GM19238 (cell line): Measurements from ENCODE around the gene RIF1.

Experiments used
- DNase-seq: peaks from one replicate; pipeline ENCODE4 v3.0.0; 2011; ENCODE audit warnings: low spot score; ENCODE audit not compliant: insufficient read length

The RIF1 gene, protein sequence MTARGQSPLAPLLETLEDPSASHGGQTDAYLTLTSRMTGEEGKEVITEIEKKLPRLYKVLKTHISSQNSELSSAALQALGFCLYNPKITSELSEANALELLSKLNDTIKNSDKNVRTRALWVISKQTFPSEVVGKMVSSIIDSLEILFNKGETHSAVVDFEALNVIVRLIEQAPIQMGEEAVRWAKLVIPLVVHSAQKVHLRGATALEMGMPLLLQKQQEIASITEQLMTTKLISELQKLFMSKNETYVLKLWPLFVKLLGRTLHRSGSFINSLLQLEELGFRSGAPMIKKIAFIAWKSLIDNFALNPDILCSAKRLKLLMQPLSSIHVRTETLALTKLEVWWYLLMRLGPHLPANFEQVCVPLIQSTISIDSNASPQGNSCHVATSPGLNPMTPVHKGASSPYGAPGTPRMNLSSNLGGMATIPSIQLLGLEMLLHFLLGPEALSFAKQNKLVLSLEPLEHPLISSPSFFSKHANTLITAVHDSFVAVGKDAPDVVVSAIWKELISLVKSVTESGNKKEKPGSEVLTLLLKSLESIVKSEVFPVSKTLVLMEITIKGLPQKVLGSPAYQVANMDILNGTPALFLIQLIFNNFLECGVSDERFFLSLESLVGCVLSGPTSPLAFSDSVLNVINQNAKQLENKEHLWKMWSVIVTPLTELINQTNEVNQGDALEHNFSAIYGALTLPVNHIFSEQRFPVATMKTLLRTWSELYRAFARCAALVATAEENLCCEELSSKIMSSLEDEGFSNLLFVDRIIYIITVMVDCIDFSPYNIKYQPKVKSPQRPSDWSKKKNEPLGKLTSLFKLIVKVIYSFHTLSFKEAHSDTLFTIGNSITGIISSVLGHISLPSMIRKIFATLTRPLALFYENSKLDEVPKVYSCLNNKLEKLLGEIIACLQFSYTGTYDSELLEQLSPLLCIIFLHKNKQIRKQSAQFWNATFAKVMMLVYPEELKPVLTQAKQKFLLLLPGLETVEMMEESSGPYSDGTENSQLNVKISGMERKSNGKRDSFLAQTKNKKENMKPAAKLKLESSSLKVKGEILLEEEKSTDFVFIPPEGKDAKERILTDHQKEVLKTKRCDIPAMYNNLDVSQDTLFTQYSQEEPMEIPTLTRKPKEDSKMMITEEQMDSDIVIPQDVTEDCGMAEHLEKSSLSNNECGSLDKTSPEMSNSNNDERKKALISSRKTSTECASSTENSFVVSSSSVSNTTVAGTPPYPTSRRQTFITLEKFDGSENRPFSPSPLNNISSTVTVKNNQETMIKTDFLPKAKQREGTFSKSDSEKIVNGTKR (N-terminal part only)

DNA sequence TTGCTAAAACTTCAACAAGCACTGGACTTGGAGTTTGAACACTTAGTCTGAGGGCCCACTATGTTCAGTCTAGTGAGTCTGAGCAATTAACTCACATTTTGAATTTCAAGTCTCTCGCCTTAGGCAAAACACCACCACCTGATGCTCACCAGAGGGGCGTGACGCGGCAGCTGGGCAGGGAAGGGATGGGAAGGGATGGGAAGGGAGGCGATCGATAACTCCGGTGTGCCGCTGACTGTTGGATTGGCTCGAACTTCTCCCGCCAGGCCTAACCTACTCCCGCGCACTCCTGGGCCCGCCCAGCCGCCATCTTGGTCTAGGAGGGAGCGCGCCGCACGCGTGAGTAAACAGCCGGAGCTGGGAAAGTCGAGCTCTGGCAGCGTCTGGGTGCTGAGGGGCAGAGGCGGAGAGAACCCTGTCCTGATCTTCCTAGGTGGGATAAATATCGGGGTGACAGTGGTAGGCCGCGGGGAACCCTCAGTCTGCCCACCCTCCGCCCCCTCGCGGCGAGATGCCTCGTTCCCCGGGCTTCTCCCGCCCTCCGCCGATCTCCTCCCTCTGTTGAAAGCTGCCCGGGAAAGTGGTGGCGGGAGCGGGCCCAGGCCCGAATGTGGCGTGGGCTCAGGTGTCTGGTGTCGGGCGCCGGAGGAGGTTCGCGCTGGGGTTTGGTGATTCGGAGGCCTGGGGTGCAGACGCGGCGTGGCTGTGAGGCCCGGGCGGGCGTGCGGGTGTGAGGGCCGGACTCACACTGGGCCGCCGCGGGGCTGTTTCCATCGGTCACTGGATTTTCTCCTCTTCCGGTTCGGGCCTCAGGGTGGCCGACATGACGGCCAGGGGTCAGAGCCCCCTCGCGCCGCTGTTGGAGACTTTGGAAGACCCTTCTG is at the start of gene RIF1:
TSS of gene RIF1 (plus strand) at position 302 of the 884 bp plus-strand sequence. CDS start at position 824, 522 bp downstream.
- DNase-seq: peak; percentile 73

DNA sequence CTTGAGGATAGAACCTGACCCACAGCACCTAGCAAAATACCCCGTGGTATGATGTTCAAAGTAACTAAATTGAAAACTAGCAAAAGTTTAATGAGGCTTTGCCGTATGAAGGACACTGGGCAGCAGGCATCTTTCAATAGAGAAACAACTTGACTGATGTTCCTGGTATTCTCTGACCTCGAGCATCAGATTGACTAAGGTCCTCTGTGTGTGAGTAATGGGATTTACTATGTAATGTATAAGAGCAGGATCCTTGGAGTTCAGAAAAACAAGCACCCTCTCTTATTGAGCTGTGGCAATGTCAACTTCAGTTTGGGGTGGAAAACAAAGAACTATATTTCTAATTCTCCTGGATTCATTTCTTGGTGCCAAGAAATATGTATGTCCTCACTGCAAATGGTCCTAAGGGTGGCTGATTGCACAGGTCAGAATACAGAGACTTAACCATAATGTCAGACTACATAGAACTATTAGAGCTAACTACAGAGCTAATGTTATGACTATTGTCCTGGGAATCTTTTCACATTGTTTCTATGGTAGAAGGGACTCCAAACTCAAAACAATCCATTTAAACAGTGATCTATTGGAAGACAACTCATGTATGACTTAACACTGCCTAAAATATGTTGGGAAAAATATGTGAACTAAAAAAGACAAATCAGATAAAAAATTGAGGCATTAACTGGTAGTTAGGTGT is 47.9 kb upstream of the RIF1 start:
- no peak for DNase-seq

DNA sequence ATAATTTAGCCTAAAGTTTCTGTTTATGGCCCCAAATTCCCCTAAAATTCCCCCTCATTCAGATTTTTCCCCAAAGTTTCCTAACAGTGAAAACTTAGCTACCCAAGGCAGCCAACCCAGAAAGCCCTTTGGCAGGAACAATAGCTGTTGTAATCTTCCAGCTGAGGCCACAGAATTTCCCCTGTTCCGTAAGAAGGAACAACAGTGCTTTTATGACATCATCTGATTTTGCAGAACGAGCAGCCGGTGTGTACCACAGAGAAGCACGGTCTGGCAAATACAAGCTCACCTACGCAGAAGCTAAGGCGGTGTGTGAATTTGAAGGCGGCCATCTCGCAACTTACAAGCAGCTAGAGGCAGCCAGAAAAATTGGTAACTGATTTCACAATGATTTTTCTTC is 46.0 kb upstream of the RIF1 start:
- peak; percentile 6 for DNase-seq

DNA sequence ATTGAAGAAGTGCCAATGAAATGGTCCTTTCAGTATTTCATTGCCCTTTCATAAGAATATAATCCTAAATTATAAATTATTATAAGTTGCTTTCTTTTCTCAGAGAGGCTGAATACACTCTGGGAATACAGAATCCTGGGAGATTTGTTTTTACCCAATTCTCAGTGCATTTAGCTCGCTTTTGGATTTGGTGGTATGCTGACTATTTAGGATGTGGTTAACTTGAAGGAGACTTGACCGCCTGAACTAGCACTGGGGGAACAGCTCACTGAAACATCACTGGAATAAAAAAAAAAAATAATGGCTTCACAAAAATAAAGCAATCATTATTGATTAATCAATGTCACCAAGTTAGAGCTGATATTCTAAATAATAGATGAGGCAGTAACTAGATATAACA is 42.1 kb upstream of the RIF1 start:
- DNase-seq: no peak

DNA sequence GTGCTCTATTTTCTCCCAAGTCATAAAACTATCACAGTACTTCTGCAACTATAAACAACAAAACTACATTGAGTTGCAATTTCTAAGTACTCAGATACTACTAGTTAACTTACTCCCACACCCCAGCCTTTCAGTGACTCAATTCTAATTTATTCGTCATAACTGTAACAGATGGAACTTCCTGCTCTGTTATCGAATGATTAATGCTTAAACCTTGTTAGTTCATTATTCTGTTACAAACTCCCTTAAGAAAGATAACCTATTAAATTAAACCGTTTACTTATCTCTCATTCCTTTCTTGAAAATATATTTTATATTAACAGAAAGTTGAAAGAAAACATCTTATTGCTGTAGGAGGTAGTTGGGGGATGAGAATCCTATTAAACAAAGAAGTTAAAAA is 35.3 kb upstream of the RIF1 start:
- DNase-seq: no peak

DNA sequence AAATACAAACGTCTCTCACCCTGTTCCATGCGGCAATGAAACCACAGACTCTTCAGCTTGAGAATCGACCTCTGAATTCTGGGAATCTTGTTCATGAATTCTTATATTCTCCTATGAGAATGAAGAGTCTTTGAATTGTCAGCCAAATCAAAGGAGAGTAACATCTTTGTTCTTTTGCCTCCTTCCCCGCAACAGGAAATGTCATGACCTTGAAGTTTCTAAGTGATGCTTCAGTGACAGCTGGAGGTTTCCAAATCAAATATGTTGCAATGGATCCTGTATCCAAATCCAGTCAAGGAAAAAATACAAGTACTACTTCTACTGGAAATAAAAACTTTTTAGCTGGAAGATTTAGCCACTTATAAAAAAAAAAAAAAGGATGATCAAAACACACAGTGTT is 30.5 kb upstream of the RIF1 start:
- no peak for DNase-seq

DNA sequence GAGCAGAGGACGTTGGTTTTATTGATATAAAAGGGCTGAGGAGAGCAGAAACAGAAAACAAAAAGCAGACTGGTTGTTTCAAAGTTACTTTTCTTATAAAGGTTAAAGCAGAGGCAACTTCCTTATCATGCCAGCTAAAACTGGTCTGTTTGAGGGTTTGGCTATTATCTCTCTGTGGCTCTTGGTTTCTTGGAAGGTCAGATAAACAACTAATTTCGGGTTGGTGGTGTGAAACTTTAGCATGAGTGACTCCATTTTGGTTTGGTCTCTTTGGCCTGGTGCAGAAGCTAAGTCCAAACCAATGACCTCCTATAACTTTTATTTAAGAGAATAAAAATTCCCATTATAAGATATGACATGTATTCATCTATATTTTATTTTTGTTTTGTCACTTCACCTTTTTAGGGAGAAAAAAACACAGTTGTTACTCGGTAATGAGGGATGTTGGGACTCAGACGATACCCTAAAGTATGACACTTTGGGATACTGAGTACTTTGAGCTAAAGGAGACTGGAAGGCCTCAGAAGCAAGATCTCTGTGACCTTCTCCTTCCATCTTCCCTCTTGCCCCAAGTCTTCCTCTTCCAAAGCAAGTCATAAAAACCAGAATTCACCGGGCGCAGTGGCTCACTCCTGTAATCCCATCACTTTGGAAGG is 29.0 kb upstream of the RIF1 start:
- no peak for DNase-seq

DNA sequence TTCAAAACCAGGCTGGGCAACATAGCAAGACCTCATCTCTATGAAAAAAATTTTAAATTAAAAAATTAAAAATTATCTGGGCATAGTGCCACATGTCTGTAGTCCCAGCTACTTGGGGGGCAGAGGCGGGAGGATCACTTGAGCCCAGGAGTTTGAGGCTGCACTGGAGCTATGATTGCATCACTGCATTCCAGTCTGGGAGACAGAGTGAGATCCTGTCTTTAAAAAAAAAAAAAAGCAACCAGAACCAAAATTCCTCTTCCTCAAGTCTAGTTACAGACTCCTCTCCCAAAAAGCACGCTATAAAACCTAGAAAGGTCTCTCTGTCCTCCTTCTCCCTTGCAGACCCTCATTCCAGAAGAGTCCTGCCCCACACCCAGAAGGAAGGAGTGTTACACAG is 28.4 kb upstream of the RIF1 start:
- DNase-seq: no peak

DNA sequence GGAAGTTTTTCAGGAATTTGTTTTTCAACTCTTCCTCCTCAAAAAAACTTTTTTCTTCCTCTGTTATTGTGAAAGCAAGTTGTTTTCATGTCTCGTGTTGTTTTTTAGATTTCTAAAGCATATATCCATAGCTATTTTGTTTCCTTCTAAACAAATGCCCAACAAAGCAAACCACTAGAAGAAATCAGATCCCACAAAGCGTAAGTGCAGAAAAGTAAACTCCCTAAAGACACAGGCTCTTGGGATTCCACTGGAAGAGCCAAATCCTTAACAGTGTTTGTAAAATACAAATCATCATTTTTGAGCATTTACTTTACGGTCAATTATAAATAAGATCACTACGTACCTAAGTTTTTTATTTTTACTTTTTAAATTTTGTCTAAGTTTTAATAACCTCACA is 21.7 kb upstream of the RIF1 start:
- DNase-seq: no peak

DNA sequence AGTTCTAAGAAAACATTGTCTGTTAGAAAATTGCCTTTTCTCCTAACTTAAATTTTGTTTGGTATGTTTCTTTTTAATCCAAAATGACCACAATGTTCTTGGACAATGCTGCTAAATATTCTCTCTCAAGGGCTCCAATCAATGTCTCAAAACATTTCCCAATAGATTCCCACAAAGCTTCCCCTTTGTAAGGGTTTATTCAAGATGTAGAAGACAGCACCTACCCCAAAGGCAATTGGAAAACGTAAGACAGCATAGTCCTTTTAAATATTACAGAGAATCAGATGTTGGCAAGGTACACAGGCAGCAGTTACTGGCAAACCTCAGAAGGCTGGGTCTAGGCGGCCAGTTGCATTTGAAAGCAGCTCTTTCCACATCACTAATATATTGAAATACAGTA is 18.3 kb upstream of the RIF1 start:
- DNase-seq: no peak

DNA sequence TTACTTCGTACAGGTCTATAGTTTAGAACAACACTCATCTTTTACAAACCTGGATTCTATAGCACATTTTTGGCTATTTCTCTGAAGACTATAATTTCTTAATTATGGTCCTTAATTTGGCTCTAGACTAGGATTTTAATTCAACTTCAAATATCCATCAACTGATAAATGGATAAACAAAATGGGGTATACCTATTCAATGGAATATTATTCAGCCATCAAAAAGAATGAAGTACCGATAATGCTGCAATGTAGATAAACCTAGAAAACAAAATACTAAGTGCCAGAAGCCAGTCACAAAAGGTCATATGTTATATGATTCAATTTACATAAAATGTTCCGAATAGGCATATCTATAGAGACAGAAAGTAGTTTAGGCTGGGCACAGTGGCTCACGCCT is 15.2 kb upstream of the RIF1 start:
- DNase-seq: no peak

DNA sequence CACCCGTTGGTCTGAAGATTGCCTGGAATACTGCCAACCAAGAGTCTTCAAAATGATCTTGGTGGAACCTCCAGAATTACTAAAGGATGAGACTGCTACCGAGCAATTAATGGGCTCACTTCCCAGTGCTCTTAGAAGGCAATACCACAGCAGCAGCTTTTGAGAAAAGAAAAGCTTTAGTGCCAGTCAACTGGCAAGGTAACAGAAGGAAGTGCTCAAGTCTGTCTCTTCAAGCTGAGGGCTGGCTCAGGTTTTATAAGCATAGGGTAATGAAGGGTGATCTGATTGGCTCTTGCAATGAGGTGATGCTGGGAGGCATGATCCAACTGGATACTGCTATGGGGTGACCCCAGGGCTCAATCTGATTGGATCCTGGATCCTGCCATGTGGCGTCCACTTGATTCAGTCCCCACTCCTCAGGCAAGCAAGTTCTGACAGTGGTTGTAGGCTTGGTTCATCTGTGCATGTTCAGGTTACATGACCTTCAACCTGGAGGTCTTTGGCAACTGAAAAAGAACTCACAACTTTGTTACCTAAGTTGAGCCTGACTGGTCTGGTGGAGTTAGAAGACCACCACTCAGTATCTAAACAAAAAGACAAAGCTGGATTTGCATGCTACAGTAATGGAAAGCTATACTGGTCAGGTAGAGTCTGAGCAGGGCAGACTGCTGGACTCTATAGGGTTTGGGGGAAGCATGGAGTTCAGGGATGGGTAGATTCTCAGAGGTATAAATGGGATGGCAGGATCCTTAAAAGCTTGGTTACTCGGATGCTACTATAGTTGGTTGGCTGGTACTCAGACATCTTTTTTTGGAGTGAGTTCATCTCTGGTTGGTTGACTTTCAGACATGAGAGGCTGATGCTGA is 14.0 kb upstream of the RIF1 start:
- DNase-seq: no peak

DNA sequence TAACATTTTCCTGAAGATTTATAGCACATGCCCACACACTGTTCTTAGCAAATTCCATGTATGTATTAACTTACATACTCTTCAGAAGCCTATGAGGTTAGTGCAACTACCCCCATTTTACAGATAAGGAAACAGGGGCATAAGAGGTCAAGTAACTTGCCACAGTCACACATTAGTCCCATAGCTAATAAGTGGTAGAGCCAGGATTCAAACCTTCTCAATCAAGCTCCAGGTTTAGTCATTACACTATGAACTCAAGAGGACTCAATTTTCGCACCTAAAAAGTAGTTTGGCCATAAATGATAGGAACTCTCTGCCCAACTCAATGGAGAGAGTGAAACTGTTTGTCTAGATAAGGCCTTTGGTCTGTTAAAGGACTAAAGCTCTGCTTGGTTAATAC is 9.7 kb upstream of the RIF1 start:
- no peak for DNase-seq

DNA sequence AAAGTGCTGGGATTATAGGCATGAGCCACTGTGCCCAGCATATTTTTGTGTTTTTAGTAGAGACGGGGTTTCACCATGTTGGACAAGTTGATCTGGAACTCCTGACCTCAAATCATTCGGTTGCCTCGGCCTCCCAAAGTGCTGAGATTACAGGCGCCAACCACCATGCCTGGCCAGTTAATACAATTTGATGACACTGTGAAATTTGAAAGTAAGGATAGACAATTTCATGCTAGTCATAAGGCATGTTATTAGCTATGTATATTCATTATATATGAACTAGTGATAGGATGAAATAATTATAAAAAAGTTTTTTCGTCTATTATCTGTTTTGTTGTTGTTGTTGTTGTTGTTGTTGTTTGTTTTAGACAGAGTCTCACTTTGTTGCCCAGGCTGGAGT is 8.6 kb upstream of the RIF1 start:
- no peak for DNase-seq

DNA sequence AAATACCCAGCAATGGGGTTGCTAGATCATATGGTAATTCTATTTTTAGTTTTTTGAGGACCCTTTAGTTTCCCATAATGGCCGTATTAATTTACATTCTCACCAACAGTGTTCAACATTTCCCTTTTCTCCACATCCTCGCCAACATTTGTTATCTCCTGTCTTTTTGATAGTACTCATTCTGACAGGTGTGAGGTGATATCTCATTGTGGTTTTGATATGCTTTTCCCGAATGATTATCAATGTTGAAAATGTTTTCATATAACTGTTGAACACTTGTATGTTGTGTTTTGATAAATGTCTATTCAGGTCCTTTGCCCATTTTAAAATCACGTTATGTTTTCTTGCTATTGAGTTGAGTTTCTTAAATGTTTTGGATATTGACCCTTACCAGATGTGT is 5.8 kb upstream of the RIF1 start:
- DNase-seq: no peak

DNA sequence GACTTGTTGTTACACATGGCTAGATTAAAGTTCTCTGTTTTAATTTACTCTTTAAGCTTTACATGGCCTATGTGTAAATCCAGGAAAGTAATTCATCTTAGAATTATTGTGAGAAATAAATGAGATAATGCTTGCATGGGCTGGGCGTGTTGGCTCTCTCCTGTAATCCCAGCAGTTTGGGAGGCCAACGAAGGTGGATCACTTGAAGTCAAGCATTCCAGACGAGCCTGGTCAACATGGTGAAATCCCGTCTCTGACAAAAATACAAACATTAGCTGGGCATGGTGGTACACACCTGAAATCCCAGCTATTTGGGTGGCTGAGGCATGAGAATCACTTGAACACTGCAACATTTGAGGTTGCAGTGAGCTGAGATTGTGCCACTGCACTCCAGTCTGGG is 4.3 kb upstream of the RIF1 start:
- DNase-seq: no peak

DNA sequence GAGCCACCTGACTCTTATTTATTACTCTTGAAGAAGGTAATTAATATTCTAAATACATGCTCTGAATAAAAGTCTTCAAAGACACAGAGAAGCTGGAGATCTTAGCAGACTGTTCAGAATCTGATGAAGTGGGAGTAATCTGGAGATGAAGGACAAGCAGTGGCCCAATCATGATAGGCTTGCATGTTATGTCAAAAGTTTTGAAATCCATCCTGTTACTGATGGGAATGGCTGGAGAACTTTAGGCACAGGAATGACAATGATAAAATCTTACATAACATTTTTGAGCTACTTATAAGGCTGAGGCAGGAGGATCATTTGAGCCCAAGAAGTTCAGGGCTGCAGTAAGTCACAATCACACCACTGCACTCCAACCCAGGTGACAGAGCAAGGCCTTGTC is 2.4 kb upstream of the RIF1 start:
- DNase-seq: no peak

DNA sequence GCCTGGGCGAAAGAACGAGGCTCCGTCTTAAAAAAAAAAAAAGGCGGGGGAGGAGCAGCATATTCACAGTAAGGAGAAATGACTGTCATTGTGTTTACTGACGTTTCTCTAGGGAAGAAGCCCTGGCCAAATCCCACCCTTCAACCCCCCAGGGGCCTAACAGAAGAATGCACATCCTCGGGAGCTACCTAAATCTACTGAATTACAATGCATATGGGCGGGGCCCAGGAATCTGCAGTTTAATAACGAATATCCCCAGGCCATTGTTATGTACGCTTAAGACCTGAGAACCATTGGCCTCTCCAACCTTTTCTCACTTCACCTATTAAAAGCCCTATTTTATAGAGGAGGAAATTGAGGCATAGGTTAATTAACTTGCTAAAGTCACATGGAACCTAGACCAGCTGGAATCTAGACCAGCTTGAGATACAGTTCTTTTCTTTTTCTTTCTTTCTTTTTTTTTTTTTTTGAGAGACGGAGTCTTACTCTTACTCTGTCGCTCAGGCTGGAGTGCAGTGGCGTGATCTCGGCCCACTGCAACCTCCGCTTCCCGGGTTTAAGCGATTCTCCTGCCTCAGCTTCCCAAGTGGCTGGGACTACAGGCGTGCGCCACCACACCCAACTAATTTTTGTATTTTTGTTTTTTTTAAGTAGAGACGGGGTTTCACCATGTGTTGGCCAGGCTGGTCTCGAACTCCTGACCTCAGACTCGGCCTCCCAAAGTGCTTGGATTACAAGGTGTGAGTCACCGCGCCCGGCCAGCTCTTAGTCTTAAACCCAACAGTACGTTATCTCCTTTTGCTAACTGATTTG is 708 bp upstream of the RIF1 start:
- no peak for DNase-seq
